ENCODE results near the gene TIRAP.
A peak's percentile ranks its signal among the peaks of the same experiment; 100 is the strongest.
"Not testable (repeated sequence)": the region's sequence is repeated elsewhere in the genome, so short reads cannot be mapped to it uniquely, and the experiment has no call there.

Gene TIRAP, protein sequence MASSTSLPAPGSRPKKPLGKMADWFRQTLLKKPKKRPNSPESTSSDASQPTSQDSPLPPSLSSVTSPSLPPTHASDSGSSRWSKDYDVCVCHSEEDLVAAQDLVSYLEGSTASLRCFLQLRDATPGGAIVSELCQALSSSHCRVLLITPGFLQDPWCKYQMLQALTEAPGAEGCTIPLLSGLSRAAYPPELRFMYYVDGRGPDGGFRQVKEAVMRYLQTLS

DNA sequence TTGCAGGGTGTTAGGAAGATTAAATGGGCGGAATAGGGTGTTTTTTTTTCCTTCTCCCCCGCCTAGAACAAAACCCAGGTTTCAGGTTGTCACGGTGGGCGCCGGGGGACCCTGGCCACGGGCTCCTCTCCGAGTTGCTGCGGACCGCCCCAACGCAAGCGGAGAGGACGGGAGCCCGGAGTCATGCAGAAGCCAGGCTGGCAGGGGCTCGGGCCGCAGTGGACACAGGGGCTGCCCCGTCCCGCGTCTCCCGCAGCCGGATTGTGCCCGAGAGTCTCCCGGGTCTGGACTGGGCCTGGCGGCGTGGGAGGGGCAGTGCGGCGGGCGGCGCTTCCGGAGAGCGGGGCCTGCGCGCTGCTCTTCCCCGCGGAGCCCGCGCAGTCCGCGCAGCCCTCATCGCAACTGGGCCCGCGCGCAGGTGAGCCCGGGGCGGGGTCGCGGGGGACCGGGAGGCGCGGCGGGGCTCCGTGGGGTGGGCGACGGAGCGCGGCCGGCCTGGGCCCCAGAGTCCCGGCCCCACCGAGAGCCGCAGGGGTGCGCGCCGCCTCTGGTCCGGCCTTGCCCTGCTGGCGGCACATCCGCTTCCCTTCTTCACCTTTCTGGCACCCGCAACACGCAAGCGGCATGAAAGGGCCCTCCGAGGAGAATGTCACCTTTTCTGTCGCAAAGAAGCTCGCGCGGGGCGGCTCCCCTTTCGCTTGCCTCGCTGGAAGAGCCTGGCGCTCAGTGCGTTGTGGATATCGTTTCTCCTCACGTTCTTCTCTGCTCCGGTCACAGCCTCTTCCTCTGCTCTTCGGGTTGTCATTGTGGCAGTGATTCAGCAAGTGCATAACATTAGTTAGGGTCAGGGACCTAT lies at the start of gene TIRAP:
Gene TIRAP, plus strand, starts transcription at position 358 of the 856 bp plus-strand sequence. CDS start 7,802 bp downstream, outside the sequence.
- peak; percentile 65 for DNase-seq

DNA sequence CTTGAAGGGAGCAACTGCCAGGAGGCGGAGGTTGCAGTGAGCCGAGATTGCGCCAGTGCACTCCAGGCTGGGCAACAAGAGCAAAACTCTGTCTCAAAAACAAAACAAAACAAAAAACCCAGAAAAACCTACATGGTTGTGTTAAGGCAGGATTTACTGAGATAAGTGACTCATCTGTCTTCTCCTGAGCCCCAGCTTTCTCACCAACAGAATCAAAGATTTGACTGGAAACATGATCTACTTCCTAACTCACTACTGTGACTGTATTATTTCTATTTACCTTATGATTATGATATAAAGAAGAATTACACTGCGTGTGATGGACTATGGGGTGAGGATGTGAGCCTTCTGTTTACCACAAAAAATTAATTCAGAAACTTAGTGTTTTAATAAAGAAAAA lies 49.5 kb upstream of the TIRAP start:
- no peak for DNase-seq

DNA sequence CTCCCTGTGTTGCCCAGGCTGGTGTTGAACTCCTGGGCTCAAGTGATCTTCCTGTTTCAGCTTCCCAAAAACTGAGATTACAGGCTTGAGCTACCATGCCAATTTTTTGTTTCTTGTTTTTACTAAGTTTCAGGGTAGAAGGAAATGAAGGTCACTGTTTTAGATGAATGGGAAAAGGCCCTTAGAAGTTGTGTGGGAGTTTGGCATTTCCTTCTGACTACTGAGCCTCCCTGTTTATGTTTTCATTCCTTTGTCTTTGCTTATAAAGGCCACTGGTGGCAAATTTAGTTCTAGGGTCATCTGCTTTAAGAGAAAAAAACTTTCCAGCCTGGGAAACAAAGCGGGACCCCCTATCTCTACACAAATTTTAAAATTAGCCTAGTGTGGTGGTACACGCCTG lies 36.3 kb upstream of the TIRAP start:
- DNase-seq = no peak

DNA sequence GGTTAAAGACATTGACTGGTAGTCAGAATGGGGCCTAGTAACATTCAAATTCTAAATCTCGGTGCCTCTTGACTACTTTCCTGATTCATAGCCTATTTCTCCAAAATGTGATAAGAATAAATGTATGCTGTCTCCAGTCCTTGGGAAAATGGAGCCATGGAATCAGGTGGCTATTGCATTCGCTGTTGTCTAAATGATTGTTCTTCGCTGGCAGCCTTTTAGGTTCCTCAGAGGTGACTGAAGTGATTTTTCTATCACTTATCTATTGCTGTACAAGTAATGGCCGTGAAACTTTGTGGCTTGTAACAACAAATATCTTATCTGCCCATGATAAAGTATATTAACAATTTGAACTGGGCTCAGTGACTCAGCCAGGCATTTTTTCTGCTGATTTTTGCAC lies 29.6 kb upstream of the TIRAP start:
- no peak for DNase-seq

DNA sequence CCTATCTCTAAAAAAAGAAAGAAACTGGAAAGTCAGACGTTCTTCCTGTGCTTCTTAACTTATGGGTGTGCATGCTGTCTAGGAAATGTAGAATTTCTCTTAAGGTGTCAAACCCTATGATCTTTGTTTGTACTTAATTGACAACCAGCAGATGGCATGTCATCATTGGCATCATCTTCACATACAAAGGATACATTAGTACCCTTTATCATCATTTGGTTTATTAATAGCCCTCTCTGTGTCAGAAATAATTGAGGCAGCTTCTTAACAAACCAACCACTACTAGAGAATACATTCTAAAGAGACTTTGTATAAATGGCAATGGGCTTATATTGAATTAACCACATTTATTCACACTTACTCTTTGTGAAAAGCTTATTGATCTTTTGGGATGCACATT lies 28.1 kb upstream of the TIRAP start:
- no peak for DNase-seq

DNA sequence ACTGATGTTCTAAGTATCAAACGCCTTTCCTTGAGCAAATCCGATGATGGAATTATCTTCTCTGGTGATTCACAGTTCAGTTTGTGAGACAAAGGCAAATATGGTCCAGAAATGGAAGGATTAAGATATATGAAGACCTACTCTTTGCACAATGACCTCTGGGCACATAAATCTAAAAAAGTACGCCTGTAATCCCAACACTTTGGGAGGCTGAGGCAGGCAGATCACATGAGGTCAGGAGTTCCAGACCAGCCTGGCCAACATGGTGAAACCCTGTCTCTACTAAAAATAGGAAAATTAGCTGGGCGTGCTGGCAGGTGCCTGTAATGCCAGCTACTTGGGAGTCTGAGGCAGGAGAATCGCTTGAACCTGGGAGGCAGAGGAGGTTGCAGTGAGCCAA lies 27.4 kb upstream of the TIRAP start:
- not testable (repeated sequence) for DNase-seq

DNA sequence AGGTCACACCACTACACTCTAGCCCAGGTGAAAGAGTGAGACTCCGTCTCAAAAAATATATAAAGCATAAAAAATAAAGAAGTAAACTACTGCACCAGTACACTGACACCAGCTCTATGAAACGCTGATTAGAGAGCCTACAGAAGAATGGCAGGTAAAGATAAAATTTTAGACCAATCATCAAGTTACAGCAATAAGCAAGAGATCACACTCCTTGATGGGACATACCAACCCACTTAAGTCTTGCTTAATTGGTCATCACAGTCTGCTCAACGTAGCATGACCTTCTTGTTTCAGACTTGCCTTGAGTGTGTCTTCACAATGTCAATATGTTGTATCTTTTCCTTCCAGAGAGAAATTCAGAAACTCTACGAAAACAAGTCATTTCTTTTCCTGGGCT lies 26.7 kb upstream of the TIRAP start:
- no peak for DNase-seq

DNA sequence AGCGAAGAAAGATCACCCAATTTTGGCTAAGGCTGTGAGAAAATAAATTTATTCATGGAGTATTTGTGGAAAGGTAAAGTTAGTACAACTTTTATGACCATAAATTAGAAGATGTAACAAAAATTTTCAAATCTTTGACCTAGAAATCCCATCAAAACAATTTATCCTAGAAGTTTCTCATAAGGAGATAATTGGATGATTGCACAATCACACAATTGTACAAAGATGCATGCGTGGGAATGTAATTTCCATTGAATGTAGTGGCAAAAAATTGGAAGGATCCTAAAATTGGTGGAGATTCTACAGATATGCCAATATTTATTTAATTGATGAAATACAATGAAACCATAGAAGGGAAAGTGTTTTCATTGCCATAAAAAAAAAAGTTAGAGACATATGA lies 25.7 kb upstream of the TIRAP start:
- no peak for DNase-seq

DNA sequence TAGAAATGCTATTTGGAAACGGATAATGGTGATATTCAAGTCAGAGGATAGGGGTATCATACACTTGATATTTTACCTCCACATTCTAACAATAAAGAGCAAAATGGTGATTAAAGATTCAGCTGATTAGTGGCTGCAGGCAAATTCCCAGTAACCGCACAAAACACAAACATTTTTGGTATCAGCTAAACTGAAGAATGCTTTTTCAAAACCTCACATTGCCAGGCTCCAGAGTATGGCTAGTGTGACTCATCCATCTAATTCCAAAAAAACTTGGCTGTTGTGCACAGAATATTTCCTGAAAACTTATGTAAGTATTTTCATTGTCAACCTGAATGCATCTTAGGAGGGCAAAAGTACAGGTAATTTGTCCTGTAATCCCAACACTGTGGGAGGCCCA lies 25.1 kb upstream of the TIRAP start:
- DNase-seq = no peak

DNA sequence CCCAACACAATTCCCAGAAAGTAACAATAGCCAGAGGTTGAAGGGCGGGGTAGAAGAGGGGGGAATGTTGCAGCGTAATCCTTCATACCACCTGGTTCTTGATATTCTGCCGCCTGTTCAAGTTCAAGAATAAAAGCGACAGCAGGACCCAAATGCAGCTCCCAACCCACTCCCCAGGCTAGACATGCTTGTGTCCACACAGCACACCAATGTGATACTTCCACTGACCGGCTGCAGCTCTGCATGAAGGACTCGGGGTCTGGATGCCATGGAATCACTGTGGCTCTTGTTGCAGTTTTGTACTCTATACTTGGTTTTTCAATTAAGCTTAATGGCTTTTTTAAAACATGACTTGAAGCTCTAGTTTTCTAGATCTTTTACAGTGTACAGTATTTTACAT lies 20.7 kb upstream of the TIRAP start:
- DNase-seq = no peak

DNA sequence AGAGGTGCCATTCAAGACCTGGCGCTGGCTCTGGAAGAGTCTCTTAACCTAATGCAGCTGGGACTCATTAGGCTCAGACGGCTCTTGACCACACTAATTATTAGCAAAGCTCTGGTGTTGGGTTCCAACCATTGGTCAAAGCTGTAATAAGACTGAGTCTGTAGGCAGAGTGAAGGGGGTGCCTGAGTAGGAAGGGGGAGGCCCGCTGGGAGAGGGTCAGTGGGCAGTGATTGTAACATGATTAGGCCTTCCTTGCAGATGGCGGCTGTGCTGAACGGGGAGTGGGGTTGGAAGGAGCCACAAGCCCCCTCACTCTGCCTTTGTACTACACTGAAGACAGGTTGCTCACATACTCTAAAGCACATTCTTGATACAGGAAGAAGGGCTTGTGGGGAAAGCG lies 19.4 kb upstream of the TIRAP start:
- DNase-seq = no peak

DNA sequence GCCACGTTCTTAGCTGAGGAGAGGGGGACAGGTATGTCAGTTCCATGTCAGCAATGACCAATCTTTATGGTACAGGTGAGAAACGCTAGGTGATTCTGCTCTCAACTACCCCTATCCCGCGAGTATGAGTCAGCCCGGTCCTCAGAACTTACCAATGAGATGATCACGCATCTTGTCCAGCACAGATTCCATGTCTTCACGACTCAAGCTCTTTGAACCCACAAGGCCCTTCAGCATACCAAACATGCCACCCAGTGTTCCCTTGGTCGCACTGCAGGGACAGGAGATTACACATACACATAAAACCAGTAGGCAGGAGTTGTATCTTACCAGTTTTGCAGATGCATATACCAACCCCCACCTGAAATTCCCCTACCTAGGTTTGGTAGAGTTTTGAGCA lies 17.1 kb upstream of the TIRAP start:
- no peak for DNase-seq

DNA sequence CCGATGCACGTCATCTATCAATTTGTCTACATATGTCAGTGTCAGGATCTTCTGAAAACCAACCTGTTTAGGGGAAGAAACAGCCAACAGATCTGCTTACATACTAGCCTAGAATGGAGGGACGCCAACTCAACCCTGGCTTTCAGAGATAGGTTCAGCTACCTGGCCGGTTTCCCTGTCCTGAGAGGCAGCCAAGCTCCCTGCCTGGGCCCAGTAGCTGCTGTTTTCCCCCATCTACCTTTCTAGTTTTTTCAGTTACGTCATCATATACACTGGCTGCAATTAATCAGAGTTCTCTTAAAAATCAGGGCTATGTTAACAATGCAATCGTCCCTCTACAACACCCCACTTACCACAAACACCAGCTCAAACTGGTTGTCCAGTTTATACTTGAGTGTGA lies 15.2 kb upstream of the TIRAP start:
- DNase-seq = no peak

DNA sequence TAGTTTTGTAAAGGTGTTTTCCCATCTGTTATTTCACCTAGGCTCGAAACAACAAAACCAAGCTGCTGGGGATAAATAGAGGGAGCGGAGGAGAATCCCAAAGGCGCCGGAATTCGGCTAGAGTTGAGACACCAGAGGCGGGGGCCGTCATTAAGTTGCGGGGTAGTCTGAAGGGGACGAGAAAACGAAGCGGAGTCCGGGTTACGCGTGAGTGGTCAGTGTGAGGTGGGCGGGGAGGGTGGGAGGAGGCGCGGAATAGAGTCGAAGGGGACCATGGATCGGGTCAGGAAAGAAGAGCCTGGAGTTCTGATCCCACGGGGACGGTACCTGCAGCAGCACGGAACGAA lies 14.6 kb upstream of the TIRAP start:
- DNase-seq = peak; percentile 67

DNA sequence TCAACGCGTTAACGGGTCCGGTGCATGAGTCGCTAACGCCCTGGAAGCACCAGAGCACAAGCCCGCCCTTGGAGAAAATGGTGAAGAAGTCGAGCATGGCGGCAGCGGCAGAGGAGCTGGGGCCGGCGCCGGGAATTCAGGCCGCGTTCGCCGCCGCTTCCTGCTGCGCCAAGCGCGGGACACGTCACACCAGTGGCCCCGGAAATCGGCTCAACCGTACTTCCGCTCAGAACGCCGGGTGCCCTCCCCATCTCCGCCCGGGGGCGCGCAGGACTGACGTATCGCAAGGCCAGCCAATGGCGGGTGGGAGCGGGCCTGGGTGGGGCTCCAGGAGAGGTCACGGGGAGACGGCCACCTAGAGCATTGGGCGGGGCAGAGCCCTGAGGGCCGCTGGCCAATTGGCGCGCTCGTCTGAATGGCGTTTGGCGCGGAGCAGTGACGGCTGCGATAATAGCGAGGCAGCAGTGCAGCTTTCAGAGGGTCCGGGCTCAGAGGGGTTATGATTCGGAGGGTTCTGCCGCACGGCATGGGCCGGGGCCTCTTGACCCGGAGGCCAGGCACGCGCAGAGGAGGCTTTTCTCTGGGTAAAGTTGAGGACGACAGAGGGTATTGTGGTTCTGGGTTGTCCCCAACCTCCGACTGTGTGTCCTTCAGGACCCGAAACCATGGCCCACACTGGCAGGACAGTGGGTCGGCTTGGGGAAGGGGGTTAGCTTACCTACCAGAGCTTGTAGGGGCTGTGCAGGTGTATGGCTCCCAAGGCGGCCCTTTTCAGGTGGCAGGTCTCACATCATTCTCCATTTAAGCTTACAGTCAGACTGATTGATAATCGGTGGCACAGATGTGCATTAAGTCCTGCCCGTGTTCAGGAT lies 13.9 kb upstream of the TIRAP start, which contains the start of the genes FOXRED1 and SRPRA:
Gene FOXRED1, plus strand, starts transcription at position 447 of the 872 bp plus-strand sequence. Its CDS starts 53 bp downstream, at position 500.
Gene SRPRA, minus strand, starts transcription at position 188 of the 872 bp plus-strand sequence. Its CDS starts 91 bp downstream, at position 97.
- DNase-seq = peak; percentile 100

DNA sequence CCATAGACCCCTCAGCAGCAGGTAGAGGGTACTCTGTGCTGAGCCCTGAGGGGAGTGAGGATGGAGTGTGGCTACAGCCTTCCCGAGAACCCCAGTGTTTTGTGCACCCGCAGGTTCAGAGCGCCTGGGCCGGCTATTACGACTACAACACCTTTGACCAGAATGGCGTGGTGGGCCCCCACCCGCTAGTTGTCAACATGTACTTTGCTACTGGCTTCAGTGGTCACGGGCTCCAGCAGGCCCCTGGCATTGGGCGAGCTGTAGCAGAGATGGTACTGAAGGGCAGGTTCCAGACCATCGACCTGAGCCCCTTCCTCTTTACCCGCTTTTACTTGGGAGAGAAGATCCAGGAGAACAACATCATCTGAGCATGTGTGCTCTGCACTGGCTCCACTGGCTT lies 5.6 kb upstream of the TIRAP start:
- no peak for DNase-seq

DNA sequence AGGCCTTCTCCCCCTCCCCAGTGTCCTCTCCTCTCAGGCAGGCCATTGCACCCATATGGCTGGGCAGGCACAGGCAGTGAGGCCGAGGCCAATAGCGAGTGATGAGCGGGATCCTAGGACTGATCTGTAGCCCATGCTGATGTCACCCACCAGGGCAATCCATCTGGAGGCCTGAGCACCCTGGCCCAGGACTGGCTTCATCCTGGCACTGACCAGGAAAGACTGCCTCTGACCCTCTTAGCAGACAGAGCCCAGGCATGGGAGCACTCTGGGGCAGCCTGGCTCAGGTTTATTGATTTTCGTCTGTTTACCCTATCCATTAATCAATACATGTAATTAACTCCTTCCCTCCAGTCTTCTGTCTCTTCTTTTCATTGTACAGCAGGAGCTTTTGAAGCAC lies 5.1 kb upstream of the TIRAP start:
- DNase-seq = no peak

DNA sequence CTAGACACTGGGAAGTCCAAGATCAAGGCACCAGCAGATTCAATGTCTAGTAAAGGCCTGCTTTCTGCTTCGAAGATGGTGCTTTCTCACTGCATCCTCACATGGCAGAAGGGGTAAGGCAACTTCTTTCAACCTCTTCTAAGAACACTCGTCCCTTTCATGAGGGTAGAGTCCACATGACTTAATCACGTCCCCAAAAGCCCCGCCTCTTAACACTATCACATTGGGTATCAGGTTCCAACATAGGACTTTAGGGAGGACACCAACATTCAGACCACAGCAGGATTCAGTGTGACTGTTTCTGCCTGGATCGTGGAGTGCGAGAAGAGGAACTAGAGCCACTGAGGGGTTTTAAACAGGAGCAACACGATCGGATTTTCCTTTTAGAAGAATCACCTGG lies 3.7 kb upstream of the TIRAP start:
- no peak for DNase-seq

DNA sequence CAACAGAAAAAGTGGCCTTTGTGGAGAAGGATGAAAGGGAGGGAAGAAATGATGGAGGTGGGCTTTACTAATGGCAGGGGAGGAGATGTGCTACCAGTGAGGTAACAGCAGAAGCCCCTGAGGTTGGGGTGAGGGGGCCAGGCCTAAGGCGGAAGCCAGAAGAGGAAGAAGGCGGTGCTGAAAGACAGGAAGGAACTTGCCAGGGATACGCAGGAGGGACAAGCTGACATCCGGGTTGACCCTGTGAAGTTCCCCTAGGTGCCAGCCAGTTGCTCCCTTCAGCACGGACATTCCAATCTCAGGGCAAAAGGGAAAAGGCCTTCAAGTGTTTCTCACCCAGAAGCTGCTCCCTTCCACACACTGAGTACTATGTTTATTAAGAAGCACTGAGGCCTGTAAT lies 2.3 kb upstream of the TIRAP start:
- DNase-seq = no peak

DNA sequence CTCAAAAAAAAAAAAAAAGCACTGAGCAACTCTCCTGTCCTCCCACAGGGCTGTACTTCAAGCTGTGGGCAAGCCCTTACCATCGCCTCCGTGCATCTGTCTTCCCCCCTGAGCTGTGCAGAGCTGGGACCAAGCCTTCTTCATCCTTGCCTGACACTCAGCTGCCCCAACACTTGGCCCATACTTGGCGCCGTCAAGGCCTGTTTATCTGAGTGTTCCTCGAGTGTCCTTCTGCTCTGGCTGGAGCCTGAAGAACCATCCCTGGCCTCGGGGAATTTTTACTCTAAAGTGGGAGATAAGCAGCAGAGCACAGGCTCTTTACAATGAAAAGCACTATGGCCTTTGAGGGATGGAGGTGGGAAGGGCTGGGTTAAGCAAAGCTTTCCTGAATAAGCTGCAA lies 1.6 kb upstream of the TIRAP start:
- no peak for DNase-seq

DNA sequence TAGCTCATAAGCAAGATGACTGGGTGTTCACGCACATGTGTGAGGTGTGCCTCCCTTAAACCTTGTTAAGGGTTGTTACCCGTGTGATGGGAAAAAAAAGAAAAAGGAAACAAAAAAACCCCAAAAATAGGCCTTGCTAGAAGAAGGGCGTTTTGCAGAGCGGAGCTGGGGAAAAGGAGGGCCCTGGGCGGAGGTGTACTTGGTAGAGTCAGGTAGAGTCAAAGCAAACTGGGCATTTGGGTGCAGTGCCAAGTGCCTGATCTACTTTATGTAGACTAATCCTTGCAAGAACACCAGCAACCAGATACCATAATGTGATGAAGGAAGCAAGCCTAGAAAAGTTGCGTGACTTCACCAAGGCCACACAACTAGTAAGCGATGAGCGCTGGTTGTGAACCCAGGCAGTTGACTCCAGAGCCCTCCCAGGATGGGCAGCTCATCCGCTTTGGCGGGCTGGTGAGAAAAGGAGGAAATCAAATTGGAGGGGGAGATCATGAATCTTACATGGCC lies 1.2 kb upstream of the TIRAP start:
- DNase-seq = no peak

DNA sequence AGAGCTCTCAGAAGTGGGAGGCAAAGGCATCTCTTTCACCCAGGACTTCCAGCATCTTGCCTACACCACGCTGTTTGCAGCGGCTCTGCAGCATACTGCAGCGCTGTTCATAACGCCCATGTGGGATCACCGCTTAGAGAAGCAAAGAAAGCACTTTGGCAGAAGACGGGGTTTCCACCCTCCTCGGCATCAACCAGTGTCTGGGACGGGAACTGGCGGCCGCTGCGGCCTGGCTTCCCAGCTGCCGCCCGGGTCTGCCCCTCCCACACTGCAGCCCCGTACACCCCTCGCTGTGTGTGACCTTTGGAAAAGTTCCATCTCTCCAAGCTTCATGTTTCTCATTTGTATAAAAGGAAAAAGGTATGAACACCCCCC lies 545 bp upstream of the TIRAP start:
- peak; percentile 56 for DNase-seq

DNA sequence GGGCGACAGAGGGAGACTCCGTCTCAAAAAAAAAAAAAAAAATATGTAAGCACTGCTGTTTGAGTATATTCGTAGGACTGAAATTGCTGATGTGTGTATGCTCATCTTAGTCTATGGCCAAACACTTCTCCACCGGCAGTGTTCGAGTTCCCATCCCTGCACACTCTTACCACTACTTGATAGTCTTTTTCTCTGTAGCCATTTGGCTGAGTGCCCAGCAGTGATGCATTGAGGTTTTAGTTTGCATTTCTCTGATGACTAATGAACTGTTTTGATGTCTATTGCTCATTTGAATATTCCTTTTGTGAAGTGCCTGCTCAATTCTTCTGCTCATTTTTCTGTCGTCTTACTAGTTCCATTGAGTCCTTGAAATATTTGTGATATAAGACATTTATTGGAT lies 1.9 kb downstream of the TIRAP start:
- DNase-seq = peak; percentile 28

Measured in NCI-H1092 treated with DMSO at 0.1 percent for 48 hours (cell line).